Loucy (cell line): Measurements from ENCODE around the gene MARK1.

Experiments
- H2AFZ ChIP-seq: fragments of 200-600 bp; sonication (generic); 2 replicates; pipeline ENCODE4 v1.6.0; 2016; ENCODE audit warnings: antibody characterized with exemption, mild to moderate bottlenecking, low read length, moderate library complexity
- H3F3A ChIP-seq: fragments of 200-600 bp; 2 replicates; pipeline ENCODE4 v1.6.0; 2016; ENCODE audit warnings: antibody characterized with exemption, low read depth, mild to moderate bottlenecking
- H3K27me3 ChIP-seq: fragments of 200-600 bp; sonication (generic); 2 replicates; pipeline ENCODE4 v1.6.1; 2014; ENCODE audit warnings: low read length, mild to moderate bottlenecking; ENCODE audit not compliant: insufficient read depth, poor library complexity, severe bottlenecking
- H3K36me3 ChIP-seq: fragments of 200-600 bp; sonication (generic); 2 replicates; pipeline ENCODE4 v1.6.1; 2016; ENCODE audit warnings: low read length; ENCODE audit not compliant: insufficient read depth
- H3K4me1 ChIP-seq: fragments of 200-600 bp; sonication (generic); 2 replicates; pipeline ENCODE4 v1.5.1; 2014; ENCODE audit warnings: low read length, mild to moderate bottlenecking; ENCODE audit not compliant: insufficient read depth, poor library complexity, severe bottlenecking
- H3K4me2 ChIP-seq: fragments of 200-600 bp; sonication (generic); 2 replicates; pipeline ENCODE4 v1.6.0; 2014; ENCODE audit warnings: antibody characterized with exemption, low read length, low read depth, mild to moderate bottlenecking; ENCODE audit not compliant: poor library complexity, severe bottlenecking
- H3K4me3 ChIP-seq: fragments of 200-600 bp; sonication (generic); 2 replicates; pipeline ENCODE4 v1.5.1; 2014; ENCODE audit warnings: low read length, mild to moderate bottlenecking, mixed read lengths; ENCODE audit not compliant: poor library complexity, severe bottlenecking
- H3K79me2 ChIP-seq: fragments of 200-600 bp; sonication (generic); 2 replicates; pipeline ENCODE4 v1.6.1; 2014; ENCODE audit warnings: low read length; ENCODE audit not compliant: insufficient read depth
- H3K9ac ChIP-seq: fragments of 200-600 bp; sonication (generic); 2 replicates; pipeline ENCODE4 v1.6.0; 2014; ENCODE audit warnings: mild to moderate bottlenecking, low read depth, low read length, moderate library complexity; ENCODE audit not compliant: poor library complexity, severe bottlenecking
- H3K9me2 ChIP-seq: fragments of 200-600 bp; sonication (generic); replicated peaks from 2 replicates; pipeline ENCODE4 v1.6.1; 2016; ENCODE audit warnings: low read depth, low read length, mixed read lengths
- H3K9me3 ChIP-seq: fragments of 200-600 bp; sonication (generic); 2 replicates; pipeline ENCODE4 v1.6.1; 2014; ENCODE audit warnings: mild to moderate bottlenecking, antibody characterized with exemption, low read length, low read depth; ENCODE audit not compliant: insufficient read depth
- H4K20me1 ChIP-seq: fragments of 200-600 bp; sonication (generic); 2 replicates; pipeline ENCODE4 v1.6.0; 2014; ENCODE audit warnings: antibody characterized with exemption, low read length, mild to moderate bottlenecking; ENCODE audit not compliant: insufficient read depth, poor library complexity, severe bottlenecking
- CTCF ChIP-seq: fragments of 200-600 bp; sonication (generic); conservative IDR thresholded peaks from 2 replicates; pipeline ENCODE4 v1.5.1; 2014; ENCODE audit warnings: mild to moderate bottlenecking, antibody characterized with exemption, low read length
- EZH2phosphoT487 ChIP-seq: fragments of 200-600 bp; IDR thresholded peaks from 2 replicates; pipeline ENCODE4 v1.6.1; 2018; ENCODE audit warnings: antibody characterized with exemption, mild to moderate bottlenecking, moderate library complexity, borderline replicate concordance

The MARK1 gene

GRCh38 chr1:220655509-220655908 lies 127.6 kb downstream of the MARK1 start:
- Histone ChIP-seq H3K36me3 (no peaks in the 10 kb centered on the region), H3K4me2 (no peak overlapping the region), H3K79me2 (no peaks in the 10 kb centered on the region), H3K4me1 (no peaks in the 10 kb centered on the region), H3K9ac (no peak overlapping the region), H3K27me3 (no peaks in the 10 kb centered on the region), H3K9me2 (no peaks in the 10 kb centered on the region), H3K4me3 (no peak overlapping the region), H3K9me3 (no peaks in the 10 kb centered on the region), H4K20me1 (no peaks in the 10 kb centered on the region), H2AFZ (no peak overlapping the region), H3F3A (no peaks in the 10 kb centered on the region)
- TF ChIP-seq CTCF (no peak), EZH2phosphoT487 (no peak)

- H3K9me3 ChIP-seq: no peaks in the 10 kb centered on the region
- H3K79me2 ChIP-seq: no peaks in the 10 kb centered on the region
- no peaks in the 10 kb centered on the region for H3K9me2 ChIP-seq
- H4K20me1 ChIP-seq: no peaks in the 10 kb centered on the region
- H2AFZ ChIP-seq: no peak overlapping the region
- no peaks in the 10 kb centered on the region for H3K4me1 ChIP-seq
- no peak overlapping the region for H3K4me3 ChIP-seq
- H3K4me2 ChIP-seq: no peak overlapping the region
- H3K9ac ChIP-seq: no peak overlapping the region
- H3F3A ChIP-seq: no peaks in the 10 kb centered on the region
- H3K36me3 ChIP-seq: no peaks in the 10 kb centered on the region
- H3K27me3 ChIP-seq: no peaks in the 10 kb centered on the region
- no peak for TF ChIP-seq EZH2phosphoT487
- TF ChIP-seq CTCF: no peak
These were observed 128.2 kb downstream of the MARK1 start for GRCh38 chr1:220655961-220656740.

GRCh38 chr1:220666349-220666748 lies 138.4 kb downstream of the MARK1 start:
- Histone ChIP-seq H4K20me1 (no peaks in the 10 kb centered on the region), H3K27me3 (no peaks in the 10 kb centered on the region), H3K36me3 (no peaks in the 10 kb centered on the region), H3K79me2 (no peaks in the 10 kb centered on the region), H2AFZ (no peak overlapping the region), H3F3A (no peaks in the 10 kb centered on the region), H3K9me2 (no peaks in the 10 kb centered on the region), H3K9ac (no peak overlapping the region), H3K9me3 (no peaks in the 10 kb centered on the region), H3K4me2 (no peak overlapping the region), H3K4me1 (no peaks in the 10 kb centered on the region), H3K4me3 (no peak overlapping the region)
- TF ChIP-seq EZH2phosphoT487 (no peak), CTCF (no peak)
